ENCODE data around the gene ZNF282.

Gene ZNF282

DNA sequence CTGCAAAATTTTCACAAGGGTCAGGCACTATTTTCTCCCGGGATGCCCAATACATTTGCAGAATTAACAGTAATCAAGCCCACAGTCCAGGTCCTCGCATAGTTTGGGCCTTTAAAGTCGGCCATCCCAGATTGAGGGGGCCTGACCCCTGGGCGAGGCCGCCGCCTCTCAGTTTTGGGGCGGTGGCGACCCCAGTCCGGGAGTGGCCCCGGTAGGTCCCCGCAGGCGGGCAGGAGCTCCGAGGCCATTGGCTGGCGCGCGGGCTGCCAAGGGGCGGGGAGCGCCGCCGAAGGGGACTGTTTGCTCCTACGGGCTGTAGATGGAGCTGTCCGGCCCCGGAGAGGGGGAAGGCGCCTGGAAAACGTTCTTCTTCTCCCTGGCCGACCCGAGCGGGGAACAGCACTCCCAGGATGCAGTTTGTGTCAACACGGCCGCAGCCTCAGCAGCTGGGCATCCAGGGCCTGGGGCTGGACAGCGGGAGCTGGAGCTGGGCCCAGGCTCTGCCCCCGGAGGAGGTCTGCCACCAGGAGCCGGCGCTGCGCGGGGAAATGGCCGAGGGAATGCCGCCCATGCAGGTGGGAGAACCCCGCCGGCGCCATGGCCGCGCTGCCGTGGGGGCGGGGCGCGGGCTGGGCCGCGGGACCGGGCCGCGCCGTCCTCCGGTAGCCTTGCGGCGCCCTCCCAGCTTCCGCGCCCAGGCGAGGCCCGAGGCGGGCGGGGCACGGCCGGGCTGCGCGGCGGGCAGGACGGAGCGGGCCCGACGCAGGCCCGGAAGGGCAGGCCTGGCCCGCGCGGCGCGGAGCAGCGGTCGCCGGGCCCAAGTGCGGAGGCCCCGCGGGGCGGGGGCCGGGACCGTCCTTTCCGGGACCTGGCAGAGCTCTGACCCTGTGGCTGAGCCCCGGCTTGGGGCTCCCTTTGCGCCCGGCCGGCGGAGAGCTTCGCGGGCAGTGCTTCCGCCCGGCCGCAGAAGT lies at the start of gene ZNF282:
TSS of gene ZNF282 (plus strand) at position 367 of the 971 bp plus-strand sequence. CDS start at position 411, 44 bp downstream.
- DNase-seq (ENCODE audit: low read depth in 1 of 2, low spot score in 1 of 2), result peak; percentile 57 to 75

DNA sequence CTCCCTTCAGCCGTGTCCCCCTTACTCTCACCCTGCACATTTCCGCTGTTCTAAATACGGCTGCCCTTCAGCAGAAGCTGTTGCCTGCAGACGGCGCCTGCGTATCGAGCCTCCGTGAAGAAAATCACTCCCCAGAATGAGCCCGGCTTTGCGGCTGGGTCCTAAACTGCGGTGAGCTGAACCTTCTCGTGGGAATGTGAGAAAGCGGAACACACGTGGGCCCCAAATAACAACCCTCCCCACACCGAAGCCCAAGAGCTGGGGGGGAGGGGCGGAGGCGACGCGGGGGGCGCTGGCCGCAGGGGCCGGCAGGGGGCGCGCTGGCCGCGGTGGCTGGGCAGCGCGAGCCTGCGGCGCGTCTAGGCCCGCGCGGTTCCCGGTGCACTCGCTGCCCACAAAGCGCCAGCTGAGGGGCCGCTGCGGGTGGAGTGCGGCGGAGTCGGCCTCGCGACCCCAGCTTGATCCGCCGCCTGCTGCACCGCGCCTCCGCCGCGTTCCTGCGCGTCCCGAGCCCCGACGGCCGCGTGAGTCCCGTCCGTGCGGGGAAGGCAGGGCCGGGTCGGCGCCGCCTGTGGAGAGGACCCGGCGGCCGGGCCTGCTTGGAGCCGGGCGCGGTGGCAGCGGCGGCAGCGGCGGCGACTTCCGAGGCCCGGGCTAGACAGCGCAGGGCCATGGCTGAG lies 48.1 kb upstream of the ZNF282 start, which contains the start of gene ZNF398:
TSS of gene ZNF398 (plus strand) at position 382 of the 680 bp plus-strand sequence. CDS start at position 672, 290 bp downstream.
- peak; percentile 62 to 79 for DNase-seq (ENCODE audit: low read depth in 1 of 2, low spot score in 1 of 2)

DNA sequence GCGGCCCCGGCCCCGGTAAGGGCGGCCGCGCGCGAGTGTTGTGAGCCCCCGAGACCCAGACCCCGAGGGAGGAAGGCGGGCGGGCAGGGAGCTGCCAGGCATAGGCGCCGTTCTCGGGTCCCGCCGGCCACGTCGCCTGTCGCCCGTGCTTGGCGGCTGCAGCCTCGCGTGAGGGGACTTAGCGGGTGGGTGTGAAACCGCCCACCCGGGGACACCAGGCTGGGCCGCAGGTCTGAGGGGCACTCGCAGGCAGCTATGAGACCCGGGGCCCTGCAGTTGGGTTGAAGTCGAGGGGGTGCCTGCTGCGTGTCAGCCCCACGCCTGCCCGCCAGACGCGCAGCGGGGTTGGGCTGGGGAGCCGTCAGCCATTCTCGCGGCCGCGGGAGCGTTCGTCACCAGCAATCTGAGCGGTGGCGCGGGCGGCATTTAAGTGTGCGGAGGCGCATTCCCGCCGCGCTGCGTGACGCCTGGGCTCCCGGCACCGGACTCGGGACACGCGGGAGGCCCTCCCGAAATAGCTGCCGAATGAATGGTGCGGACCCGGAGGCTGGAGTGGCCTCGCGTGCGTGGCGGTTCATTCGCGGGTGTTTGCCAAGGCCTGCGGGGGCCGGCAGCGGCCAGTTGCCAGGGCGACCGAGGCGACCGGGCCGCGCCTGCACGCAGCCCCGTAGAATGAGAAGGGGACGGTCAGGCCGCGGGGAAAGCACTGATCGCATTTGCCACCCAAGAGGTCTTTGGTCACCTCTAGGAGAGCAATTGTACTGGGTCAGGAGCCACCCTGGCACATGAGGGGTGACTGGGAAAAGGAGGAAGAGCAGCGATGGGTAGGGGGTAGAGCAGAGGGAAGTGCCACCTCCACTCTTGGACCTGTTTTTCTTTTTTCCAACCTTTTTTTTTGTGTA lies 47.3 kb upstream of the ZNF282 start:
- DNase-seq (ENCODE audit: low read depth in 1 of 2, low spot score in 1 of 2), result peak; percentile 38

DNA sequence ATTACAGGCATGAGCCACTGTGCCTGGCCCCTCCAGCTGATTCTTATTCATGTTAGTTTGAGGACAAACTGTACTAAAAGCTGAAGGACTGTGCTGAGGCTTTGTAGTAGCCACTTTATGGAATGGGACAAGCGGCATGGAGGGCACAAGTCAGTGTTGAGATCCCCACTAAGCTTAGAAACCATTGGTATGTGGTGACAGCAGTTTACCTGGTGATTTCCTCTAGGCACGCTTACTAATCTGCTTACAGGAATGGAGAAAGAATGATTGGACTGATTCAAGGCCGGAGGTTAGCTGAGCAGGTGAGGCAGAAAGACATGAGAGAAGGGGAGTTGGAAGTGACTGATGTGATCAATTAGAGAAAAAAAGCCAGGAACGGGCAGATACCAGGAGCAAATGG lies 44.4 kb upstream of the ZNF282 start:
- DNase-seq (ENCODE audit: low read depth in 1 of 2, low spot score in 1 of 2), result no peak

DNA sequence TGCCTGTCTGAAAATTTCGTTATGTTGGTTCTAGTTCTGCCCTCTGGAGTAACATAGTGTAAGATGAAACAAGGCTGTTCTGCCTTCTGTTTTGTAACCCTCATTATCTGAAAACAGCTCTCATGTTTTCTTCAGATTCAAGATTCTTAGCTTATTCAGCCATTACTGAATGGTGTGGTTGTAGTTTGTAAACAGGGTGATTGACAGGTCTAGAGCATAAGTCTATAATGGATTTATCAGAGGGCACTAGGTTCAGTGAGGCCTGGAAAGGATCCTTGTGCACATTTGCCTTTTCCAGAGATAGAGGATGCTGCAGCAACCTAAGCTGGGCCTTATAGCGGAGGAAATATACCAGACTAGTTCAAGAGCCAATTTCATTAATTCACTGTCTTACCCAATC lies 42.0 kb upstream of the ZNF282 start:
- no peak for DNase-seq (ENCODE audit: low read depth in 1 of 2, low spot score in 1 of 2)

DNA sequence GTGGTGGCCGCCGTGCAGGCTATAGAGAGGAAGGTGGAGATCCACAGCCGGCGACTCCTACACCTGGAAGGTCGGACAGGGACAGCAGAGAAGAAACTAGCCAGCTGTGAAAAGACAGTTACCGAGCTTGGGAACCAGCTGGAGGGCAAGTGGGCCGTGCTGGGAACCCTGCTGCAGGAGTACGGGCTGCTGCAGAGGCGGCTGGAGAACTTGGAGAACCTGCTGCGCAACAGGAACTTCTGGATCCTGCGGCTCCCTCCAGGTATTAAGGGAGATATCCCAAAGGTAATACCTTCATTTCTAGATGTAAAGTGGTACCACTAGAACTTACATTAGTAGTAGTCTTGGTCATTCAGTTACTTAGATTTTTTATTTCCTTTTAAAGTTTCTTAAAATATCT lies 41.3 kb upstream of the ZNF282 start:
- DNase-seq (ENCODE audit: low read depth in 1 of 2, low spot score in 1 of 2), result no peak

DNA sequence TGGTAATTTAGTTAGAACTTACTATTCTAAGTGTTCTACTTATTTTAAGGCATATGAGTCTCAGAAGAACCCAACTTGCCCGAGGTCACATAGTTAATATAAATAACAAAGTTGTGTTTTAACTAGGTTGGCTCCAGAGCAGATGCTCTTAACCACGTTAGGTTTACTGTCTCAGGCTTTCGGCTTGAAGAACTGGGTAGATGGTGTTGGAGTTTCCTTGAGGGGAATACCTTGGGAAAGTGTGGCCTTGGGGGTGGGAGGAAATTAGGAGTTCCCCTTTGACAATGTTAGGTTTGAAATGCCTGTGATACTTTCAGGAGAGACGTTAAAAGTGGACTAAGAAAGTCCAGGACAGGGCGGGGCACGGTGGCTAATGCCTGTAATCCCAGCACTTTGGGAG lies 38.4 kb upstream of the ZNF282 start:
- DNase-seq (ENCODE audit: low read depth in 1 of 2, low spot score in 1 of 2), result no peak

DNA sequence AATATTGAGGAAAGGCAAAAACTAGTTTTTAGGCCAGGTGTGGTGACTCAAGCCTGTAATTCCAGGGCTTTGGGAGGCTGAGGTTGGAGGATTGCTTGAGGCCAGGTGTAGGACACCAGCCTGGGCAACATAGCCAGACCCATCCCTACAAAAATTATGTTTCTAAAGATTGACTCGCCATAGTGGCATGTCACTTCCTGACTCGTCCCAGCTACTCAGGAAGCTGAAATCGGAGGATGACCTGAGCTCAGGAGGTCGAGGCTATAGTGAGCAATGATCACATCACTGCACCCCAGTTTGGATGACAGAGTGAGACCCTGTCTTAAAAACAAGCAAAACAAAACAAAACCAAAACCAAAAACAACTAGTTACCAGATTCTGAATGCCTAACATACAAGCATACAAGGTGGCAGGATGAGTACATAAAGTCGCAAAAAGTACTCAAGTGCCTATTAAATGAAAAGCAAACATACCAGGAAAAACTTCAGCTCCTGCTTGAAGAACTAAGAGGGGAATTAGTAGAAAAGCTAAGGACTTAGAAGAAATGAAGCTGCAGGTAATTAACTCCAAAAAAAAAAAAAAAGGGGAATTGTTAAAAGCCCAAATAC lies 34.0 kb upstream of the ZNF282 start:
- DNase-seq (ENCODE audit: low read depth in 1 of 2, low spot score in 1 of 2), result no peak

DNA sequence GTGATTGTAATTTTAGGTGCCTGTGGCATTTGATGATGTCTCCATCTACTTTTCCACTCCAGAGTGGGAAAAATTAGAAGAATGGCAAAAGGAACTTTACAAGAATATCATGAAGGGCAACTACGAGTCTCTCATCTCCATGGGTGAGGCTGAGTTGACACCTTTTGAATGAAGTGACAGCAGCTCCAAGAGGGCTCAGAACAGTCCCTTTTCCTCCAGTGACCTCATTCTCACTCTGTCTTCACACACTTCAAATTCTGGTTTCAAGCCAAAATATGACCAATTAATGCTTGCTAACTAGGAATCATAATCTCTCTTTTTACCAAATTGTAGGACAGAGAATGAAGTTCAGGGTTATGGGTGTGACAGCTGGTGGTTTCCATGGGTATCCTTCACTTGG lies 29.2 kb upstream of the ZNF282 start:
- DNase-seq (ENCODE audit: low read depth in 1 of 2, low spot score in 1 of 2), result no peak

DNA sequence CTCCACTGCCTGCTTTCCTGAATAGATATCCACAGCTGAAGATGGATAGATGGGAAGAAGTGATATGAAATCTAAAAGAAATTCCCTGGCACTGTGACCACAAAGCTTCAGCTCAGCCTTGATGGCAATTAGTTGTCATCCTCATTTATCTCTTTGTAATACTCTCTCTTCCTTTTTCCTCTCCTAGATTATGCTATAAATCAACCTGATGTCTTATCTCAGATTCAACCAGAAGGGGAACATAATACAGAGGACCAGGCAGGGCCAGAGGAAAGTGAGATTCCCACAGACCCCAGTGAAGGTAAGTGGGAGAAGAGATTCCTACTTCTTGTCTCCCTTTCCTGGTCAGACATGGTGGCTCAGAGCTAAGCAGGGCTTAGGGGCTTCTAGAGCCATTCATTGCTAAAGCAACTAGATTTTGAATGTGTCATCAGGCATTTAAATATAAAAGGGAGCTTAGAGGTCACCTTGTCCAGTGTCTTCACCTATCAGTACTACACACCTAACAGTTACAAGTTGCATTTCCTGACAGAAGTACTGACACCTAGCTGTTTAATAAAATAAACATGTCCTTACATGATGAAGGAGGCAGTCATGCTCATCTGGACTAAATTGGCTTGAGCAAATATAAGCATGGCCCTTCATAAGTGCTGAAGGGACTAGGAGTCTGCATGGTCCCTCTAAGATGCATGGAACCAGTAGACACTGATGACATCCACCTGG lies 28.6 kb upstream of the ZNF282 start:
- DNase-seq (ENCODE audit: low read depth in 1 of 2, low spot score in 1 of 2), result no peak

DNA sequence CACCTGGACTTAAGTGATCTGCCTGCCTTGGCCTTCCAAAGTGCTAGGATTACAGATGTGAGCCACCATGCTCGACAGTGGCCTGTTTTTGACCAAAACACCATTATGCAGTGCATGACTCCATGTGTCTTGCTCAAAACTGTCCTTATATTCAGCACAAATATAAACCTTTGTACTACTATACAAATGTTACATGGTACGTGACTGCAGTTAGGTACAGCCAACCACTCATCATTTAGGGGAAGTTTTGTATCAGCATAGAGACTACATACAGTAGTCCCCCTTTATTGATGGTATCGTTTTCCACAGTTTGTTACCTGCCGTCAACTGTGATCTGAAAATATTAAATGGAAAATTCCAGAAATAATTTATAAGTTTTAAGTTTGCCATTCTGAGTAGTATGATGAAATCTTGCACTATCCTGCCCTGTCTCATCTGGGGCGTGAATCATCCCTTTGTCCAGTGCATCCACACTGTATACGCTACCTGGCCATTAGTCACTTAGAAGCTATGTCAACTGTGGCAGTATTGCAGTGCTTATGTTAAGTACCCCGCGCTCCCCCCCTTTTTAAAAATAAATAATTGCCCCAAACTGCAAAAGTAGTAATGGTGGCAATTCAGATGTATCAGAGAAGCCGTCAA lies 23.3 kb upstream of the ZNF282 start:
- no peak for DNase-seq (ENCODE audit: low read depth in 1 of 2, low spot score in 1 of 2)

DNA sequence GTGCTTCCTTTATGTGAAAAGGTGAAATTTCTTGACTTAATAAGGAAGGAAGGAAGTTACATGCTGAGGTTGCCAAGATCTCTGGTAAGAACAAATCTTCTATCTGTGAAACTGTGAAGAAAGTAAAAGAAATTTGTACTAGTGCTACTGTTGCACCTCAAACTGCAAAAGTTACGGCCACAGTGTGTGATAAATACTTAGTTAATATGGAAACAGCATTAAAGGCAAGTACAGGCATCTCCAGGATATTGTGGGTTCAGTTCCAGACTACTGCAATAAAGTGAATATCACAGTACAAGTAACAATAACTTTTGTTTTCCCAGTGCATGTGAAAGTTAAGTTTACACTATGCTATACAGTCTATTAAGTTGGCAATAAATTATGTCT lies 22.8 kb upstream of the ZNF282 start:
- no peak for DNase-seq (ENCODE audit: low read depth in 1 of 2, low spot score in 1 of 2)

DNA sequence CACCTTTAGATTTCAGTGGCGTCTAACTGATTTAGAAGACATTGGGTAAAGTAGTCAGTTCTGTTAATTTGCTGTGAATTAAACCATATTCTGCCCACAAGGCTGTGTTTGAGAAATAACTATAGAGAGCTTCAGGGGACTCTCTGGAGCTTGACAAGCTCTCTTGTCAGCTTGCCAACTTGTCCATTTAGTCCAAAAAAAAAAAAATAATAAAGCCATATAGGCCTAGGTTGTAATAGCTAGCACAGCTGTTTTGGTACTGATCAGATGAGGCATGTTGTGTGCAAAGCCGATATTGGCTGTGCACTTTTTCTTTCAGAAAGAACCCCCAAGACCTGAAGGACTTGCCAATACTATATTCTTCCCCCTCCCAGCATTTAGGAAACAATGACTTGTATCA lies 20.2 kb upstream of the ZNF282 start:
- DNase-seq (ENCODE audit: low read depth in 1 of 2, low spot score in 1 of 2), result no peak

DNA sequence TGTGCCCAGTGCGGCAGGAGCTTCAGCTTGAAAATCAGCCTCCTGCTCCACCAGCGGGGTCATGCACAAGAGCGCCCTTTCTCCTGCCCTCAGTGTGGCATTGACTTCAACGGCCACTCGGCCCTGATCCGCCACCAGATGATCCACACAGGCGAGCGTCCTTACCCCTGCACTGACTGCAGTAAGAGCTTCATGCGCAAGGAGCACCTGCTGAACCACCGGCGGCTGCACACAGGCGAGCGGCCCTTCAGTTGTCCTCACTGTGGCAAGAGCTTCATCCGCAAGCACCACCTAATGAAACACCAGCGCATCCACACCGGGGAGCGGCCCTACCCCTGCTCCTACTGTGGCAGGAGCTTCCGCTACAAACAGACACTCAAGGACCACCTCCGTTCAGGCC lies 16.1 kb upstream of the ZNF282 start:
- DNase-seq (ENCODE audit: low read depth in 1 of 2, low spot score in 1 of 2), result no peak

DNA sequence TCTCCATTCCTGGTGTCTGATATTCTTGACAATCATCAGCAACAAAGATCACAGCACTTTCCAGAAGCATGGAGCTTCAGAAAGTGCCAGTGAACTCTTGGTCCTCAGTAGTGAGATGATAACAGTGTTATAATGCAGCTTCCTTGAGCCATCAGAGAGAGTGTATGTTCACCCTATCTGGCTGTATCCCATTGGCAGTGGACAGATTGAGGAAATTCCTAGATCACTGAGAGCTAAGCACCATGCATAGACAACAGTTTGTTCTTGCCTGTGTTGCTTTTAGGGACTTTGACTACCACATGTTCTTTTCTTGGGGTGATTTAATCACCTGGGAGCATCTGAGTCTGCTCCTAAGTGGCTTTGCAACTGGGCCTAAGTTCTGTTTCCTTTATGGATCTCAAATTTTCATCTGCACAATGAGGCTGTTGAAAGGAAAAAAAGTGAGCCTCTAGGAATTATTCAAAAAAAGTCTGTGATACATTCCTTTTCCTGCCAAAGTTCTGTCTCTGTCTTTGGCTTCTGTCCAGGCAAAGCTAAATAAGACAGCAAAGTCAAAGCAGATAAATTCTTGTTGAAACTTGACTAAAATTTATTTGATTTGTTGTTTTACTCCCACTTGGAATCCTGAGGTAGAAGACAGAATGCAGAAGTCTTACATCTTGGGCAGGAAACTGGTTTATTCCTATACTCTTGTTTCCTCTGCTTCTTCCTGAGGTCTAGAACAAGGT lies 14.5 kb upstream of the ZNF282 start:
- DNase-seq (ENCODE audit: low read depth in 1 of 2, low spot score in 1 of 2), result no peak

DNA sequence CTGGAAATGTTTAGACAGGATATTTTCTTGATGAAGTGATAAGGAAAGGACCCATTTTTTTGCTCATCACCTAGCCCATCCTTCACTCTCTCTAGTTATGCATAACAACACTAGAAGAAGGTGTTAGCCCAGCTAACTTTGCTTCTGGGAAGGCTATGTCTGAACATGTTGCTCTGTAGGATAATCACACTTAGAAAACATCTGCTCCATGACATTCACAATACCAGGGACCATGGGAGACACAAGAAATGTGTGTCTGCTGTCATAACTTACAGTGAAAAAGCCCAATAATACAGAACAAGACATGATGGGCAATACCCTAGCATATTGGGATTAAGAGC lies 13.9 kb upstream of the ZNF282 start:
- no peak for DNase-seq (ENCODE audit: low read depth in 1 of 2, low spot score in 1 of 2)

DNA sequence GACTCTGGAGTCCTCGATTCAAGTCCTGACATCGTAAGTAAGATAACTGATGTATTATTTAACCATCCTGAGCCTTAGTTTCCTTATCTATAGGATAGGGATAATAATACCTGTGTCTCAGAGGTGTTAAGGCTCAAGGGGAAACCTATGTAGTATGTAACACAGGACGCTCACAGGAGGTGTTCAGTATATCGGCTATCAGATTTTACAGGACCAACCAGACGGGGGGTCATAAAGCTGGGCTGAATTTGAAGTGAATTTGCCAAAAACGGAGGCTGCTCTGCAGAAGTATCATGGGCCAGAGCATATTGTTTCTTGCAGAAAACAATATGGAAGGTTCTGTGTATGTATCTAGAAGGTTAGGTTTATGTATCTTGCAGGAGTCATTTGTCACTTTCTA lies 11.1 kb upstream of the ZNF282 start:
- DNase-seq (ENCODE audit: low read depth in 1 of 2, low spot score in 1 of 2), result no peak

DNA sequence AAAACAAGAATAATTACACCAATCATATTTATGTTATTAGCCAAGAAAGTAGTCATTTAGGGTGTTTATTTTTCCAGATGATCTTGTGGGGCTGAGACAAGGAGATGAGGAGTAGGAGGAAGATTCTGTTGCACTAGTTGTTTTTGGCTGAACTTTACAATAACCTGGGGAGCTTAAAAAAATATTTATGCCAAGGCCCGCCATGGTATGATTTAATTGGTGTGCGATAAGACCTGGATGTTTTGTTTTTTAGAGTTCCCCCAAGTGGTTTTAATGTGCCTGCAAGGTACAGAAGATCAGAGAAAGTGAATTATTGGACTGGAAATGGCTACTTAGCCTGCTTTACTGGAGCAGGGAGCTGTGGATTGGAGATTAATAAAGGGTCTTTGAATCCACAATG lies 7.1 kb upstream of the ZNF282 start:
- no peak for DNase-seq (ENCODE audit: low read depth in 1 of 2, low spot score in 1 of 2)

DNA sequence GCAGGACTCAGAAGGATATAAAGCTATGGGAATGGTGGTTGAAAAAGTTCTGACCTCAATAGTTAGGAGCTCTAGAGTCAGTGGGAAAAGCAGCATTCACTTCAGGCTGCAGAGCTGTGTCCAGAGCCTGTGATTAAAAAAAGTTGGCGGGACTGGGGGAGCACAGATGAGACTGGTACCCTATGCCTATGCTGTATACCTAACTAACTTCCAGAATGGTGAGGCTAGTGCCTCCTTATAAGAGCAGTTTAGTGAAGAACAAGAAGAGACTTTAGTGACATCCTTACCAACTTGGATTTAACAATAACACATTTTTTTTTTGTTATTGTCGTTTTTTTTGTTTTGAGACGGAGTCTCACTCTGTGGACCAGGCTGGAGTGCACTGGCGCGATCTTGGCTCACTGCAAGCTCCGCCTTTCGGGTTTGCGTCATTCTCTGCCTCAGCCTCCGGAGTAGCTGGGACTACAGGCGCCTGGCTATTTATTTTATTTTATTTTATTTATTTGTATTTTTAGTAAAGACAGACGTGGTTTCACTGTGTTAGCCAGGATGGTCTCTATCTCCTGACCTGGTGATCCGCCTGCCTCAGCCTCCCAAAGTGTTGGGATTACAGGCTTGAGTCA lies 6.6 kb upstream of the ZNF282 start:
- DNase-seq (ENCODE audit: low read depth in 1 of 2, low spot score in 1 of 2), result no peak
